GM19238 (cell line): ENCODE measurements around the gene PPP6R1.
"Not testable (repeated sequence)": the region's sequence is repeated elsewhere in the genome, so short reads cannot be mapped to it uniquely, and the experiment has no call there.

Source experiments
- DNase-seq: peaks from one replicate; pipeline ENCODE4 v3.0.0; 2011; ENCODE audit warnings: low spot score; ENCODE audit not compliant: insufficient read length

The PPP6R1 gene

GRCh38 chr19:55224679-55225414 is 34.0 kb downstream of the PPP6R1 start:
- not testable (repeated sequence) for DNase-seq

GRCh38 chr19:55224038-55224665 is 34.7 kb downstream of the PPP6R1 start:
- no peak for DNase-seq

DNA sequence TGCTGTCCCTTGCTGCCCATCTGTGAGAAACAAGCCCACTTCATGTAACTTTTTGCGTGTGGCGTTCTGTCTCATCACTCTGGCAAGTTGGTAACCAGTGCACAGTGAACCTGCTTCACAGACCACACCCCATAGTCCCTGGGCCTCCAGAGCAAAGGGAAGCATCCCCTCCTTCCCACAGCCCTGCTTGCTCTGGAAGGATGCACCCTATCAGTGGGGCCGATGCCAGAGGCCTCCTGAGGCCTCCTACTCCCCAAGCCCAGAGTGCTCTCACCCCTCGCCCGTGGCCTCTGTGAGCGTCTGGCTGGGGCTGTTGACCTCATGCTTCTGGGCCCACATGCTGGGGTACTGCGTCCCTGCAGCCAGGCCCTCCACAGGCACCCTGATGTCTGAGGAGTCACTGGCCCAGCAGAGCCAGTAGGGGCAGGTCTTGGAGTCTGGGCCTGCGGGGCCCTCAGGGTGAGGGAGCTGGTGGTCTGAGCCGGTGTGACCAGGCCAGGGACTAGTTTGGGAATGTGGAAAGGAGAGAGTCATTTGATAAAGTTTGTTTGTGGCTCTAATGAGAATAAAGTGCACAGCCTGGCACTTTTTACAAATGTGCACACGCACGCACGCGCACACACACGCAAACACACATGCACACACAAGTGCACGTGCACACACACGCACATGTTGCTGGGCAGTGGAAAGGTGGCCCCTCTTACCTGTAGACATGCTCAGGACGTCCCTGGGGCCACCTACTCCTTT is 35.4 kb downstream of the PPP6R1 start:
- DNase-seq = no peak

DNA sequence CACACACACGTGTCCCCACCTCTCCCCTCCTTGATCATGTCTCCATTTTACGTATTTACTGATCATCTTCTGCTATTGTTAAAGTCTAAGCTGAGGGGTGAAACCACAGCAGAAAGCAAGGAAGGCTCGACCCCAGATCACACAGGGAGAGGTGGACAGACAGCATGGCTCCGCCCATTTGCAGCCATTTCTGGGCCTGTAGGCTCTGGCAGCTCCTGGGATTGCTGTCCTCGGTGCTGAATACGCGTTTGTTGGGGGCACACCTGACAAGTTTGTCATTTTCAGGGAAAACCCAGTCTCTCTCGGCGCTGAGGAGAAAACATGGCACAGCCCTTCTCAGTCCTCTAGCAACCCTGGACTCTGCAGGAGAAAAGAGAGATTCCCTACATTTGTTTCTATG is 38.3 kb downstream of the PPP6R1 start:
- DNase-seq = no peak

GRCh38 chr19:55216461-55217198 is 42.2 kb downstream of the PPP6R1 start:
- no peak for DNase-seq

DNA sequence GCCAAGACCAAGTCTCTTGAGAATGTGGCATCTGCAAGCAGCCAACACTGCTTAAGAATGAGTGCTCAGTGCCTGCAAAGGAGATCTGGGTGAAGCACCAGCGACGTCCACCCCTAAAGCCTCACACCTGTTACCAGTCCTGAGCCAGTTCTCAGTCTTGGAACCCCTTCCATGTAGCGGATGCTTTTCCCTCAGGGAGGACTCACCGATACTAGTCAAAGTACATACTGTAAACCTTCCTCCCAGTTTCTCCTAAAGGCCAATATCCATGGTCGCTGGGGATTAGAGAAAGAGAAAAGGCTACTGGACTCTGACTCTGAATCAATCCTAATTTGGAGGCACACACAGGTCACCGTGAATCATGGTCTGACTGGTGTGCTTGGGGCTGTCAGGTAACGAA is 45.3 kb downstream of the PPP6R1 start:
- DNase-seq = no peak

- DNase-seq = no peak
Measured at GRCh38 chr19:55212447-55212846, 46.4 kb downstream of the PPP6R1 start.

DNA sequence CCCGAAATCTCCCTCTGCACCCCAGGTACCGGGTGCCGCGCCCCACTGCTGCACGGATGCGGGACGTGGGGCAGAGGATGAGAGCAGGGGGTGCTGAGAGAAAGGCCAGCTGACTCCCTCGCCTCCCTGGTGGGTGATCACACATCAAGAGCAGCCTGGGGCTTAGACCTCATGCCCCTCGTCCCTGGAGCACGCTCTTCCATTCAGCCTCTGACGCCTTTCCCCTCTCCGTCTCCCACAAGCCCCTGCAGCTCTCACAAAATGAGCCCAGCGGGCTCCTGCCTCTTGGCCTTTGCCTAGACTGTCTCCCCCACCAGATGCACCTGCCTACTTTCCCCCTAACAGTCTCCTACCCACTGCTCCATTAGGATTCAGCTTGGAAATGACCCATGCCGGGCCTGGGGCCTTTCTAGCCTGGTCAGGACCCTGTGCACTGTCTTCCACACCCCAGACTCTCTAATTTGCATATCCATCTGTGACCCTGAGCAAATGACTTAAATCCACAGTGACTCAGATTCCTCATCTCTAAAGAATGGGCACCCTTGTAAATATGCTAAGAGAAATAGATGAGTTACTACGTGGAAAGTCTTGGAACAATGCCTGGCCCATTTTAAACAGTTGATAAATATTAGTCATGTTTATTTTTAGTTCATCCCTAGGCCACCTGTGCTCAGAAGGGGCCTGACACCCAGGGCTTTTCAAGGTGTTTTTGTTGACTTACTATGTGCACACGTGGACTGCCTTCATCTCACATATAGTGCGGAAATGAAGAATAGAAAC is 48.9 kb downstream of the PPP6R1 start:
- DNase-seq = no peak

DNA sequence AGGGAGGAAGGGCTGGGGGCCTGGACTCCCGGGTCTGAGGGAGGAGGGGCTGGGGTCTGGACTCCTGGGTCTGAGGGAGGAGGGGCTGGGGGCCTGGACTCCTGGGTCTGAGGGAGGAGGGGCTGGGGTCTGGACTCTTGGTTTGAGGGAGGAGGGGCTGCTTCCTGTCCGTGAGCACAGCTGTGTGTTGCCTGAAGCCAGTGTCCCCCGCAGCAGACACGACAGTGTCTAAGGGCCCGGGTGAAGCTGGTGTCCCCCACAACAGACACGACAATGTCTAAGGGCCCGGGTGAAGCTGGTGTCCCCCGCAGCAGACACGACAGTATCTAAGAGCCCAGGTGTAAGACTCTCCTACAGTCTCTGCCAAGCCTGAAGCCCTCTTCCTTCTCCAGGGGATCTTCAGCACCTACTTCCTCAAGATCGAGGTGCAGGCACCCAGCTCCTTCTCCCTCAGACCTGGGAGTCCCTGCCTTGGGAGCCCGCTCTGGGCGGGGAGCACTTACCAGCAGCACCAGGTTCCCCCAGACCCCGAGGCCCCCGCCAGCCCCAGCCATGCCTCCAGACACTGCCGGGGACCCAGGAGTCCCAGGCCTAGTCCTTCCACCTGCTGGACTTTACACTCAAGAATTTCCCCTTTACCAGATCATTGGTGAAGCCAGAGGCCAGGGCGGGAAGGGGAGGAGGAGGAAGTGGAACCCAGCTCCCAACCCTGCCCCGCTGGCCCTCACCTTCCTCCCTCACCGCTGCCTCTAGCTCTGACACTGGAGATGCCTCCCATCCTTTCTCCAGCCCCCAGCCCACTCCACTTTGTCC is 49.7 kb downstream of the PPP6R1 start, which contains the start of gene PTPRH:
TSS of gene PTPRH (minus strand) at position 622 of the 813 bp plus-strand sequence. CDS start at position 554, 68 bp downstream.
- no peak for DNase-seq

DNA sequence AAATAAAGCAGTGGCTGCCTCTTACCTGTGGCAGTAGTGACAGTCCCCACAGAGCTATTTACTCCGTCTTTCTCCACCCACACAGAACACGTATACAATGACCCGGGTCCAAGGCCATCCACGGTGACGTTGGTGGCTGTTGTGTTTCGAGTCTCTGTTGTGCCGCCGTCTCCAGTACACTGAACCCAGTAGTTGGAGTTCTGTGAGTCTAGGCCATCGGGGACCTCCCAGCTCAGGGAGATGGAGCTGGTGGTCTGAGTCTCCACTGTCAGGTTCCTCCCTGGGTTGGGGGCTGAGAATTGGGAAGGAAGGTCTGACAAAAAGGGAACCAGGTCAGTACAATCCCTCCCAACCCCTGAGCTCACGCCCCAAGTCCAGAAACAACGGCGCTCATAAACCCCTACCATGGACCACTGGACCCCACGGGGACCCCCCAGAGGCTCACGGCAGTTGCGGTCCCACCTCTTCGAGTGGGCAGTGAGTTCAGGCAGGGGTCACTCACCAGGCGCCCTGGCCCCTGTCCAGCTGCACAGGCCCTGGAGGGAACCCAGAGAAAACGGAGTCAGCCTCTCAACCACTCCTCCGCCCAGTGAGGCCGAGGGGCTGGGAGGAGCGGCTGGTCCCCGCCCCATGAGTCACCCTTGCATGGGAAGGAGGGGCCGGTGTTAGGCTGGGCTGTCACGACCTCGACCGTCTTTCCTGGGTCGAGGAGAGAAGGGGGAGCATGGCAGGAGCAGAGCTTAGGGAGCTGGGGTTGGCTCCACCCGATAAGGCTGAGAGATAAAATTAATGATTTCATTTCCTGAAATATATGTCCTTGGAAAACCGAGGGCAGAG is 51.9 kb downstream of the PPP6R1 start:
- no peak for DNase-seq

DNA sequence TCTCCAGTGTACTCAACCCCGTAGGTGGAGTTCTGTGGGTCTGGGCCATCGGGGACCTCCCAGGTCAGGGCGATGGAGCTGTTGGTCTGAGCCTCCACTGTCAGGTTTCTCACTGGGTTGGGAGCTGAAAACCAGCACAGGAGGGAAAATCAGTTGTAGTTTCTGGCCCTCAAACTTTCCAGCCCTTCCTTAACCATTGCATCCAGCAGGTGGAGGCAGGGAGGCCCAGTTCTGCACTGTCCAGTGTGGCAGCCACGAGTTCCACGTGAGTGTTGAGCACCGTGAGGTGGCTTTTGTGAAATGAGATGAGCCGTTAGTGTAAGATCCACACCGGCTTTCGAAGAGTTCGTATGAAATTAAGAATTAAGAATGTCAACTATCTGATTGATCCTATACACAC is 56.6 kb downstream of the PPP6R1 start:
- not testable (repeated sequence) for DNase-seq

DNA sequence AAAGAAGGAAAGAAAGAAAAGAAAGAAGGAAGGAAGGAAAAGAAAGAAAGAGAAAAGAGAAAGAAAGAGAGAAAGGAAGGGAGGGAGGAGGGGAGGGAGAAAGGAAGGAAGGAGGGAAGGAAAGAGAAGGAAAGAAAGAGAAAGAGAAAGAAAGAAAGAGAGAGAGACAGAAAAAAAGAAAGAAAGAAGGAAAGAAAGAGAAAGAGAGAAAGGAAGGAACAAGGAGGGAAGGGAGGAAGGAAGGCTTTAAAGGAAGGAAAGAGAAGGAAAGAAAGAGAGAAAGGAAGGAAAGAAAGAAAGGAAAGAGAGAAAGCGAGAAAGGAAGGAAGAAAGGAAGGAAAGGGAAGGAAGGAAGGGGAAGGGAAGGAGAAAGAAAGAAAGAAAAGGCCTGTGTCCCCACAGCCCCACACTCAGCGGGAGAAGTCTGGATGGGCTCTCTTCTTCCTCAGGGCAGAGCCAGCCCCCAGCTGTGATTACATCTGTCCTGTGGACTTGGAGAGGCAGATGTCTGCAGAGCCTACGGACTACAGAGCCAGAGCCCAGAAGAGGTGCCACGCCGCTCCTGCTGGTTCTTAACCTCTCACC is 59.1 kb downstream of the PPP6R1 start:
- DNase-seq = no peak

DNA sequence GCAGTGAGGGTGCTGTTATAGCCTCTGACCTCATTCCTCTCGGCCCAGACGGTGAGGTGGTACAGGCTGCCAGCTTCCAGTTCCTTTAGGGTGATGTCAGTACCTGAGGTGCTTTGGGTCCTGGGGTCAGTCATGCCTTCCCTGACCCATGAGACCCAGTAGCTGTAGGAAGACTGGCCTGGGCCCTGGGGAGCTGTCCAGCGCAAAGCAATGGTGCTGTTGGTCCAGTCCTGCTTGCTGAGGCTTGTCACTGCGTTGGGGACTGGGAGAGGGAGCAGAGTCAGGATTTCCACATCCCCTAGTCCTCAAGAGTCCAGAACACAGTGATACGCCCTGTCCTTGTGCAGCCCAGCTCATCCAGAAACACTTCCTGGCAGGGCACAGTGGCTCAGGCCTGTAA is 60.2 kb downstream of the PPP6R1 start:
- no peak for DNase-seq

- no peak for DNase-seq
Measured at GRCh38 chr19:55197528-55197927, 61.3 kb downstream of the PPP6R1 start.

GRCh38 chr19:55196803-55197202 is 62.0 kb downstream of the PPP6R1 start:
- no peak for DNase-seq

- DNase-seq = no peak
Measured at GRCh38 chr19:55193481-55193880, 65.3 kb downstream of the PPP6R1 start.

GRCh38 chr19:55189403-55189835 is 69.4 kb downstream of the PPP6R1 start:
- no peak for DNase-seq

DNA sequence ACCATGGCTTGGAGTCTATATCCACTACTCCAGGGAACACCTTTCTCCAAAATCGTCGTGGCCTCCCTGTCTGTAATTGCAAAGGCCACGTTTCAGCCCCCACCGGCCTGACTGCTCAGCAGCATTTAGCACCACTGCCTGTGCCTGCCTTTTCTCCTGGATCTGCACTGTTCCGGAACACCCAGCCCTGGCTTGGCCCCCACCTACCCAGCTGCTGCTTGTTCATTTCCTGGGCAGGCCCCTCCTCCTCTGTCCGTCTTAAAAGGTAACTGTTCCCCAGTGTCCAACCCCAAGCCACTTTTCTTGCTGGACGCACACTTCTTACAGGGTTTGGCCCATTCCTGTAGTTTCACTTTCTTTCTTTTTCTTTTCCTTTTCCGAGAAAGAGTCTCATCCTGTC is 70.2 kb downstream of the PPP6R1 start:
- no peak for DNase-seq

DNA sequence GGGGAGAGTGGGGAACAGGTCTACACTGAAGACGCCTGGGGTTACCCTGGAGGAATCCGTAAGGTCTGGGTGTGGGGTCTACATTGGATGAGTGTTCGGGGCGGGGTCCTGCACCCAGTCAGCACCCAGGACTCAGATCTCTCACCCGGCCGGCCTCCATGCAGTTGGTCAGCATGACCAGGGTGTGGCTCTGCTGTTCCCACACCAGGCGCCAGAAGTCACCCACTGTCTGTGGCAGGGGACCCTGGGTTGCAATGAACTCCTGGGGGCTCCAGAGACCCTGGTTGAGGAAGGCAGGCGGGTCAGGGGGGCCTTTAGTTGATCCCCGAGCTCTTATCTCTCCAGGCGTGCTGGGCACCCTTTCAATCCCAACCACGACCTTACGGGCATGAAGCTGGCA is 72.7 kb downstream of the PPP6R1 start:
- DNase-seq = no peak
